ENCODE results near the gene CT45A3. TPM values are rescaled to one million over a fixed set of nuclear protein-coding genes. Genes with fewer than 3 reads are reported as not detected.
"Not testable (repeated sequence)": the region's sequence is repeated elsewhere in the genome, so short reads cannot be mapped to it uniquely, and the experiment has no call there.

CT45A3 gene, protein sequence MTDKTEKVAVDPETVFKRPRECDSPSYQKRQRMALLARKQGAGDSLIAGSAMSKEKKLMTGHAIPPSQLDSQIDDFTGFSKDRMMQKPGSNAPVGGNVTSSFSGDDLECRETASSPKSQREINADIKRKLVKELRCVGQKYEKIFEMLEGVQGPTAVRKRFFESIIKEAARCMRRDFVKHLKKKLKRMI
- polyA plus RNA-seq (ENCODE audit: insufficient read length in 4 of 4) = not detected

DNA sequence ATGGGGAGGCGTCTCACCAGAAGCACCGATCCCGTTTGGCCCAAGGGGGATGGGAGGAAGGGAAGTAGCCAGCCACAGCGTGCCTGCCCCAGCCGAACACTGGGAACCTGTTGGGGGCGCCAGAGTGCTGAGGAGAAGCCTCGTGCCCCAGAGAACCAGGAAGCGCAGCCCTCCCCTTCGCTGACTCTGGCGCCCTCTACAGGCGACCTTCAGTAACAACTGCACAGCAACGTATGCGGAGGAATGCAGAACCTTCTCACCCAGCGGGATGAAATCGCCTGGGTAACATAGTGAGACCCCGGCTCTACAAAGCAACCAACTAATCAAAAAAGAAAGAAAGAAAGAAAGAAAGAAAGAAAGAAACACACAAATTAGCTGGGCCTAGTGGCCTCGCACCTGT, at the start of gene CT45A3:
CT45A3 (minus strand) TSS at position 101 of the 400 bp plus-strand sequence. CDS start 3,747 bp downstream, outside the sequence.
- DNase-seq (ENCODE audit: low read depth in 4 of 4, low spot score in 3 of 4) = not testable (repeated sequence)

DNA sequence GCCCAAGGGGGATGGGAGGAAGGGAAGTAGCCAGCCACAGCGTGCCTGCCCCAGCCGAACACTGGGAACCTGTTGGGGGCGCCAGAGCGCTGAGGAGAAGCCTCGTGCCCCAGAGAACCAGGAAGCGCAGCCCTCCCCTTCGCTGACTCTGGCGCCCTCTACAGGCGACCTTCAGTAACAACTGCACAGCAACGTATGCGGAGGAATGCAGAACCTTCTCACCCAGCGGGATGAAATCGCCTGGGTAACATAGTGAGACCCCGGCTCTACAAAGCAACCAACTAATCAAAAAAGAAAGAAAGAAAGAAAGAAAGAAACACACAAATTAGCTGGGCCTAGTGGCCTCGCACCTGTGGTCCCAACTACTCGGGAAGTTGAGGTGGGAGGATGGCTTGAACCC, 34.7 kb upstream of the CT45A3 start, which contains the start of gene CT45A6:
CT45A6 (minus strand) TSS at position 101 of the 400 bp plus-strand sequence. CDS start 3,794 bp downstream, outside the sequence.
- not testable (repeated sequence) for DNase-seq (ENCODE audit: low read depth in 4 of 4, low spot score in 3 of 4)

DNA sequence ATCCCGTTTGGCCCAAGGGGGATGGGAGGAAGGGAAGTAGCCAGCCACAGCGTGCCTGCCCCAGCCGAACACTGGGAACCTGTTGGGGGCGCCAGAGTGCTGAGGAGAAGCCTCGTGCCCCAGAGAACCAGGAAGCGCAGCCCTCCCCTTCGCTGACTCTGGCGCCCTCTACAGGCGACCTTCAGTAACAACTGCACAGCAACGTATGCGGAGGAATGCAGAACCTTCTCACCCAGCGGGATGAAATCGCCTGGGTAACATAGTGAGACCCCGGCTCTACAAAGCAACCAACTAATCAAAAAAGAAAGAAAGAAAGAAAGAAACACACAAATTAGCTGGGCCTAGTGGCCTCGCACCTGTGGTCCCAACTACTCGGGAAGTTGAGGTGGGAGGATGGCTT, 17.4 kb upstream of the CT45A3 start, which contains the start of gene CT45A5:
CT45A5 (minus strand) TSS at position 101 of the 400 bp plus-strand sequence. CDS start 3,774 bp downstream, outside the sequence.
- DNase-seq (ENCODE audit: low read depth in 4 of 4, low spot score in 3 of 4) = not testable (repeated sequence)

DNA sequence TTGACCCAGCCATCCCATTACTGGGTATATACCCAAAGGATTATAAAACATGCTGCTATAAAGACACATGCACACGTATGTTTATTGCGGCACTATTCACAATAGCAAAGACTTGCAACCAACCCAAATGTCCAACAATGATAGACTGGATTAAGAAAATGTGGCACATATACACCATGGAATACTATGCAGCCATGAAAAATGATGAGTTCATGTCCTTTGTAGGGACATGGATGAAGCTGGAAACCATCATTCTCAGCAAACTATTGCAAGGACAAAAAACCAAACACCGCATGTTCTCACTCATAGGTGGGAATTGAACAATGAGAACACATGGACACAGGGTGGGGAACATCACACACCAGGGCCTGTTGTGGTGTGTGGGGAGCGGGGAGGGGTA, 23.3 kb downstream of the CT45A3 start:
- not testable (repeated sequence) for DNase-seq (ENCODE audit: low read depth in 4 of 4, low spot score in 3 of 4)

DNA sequence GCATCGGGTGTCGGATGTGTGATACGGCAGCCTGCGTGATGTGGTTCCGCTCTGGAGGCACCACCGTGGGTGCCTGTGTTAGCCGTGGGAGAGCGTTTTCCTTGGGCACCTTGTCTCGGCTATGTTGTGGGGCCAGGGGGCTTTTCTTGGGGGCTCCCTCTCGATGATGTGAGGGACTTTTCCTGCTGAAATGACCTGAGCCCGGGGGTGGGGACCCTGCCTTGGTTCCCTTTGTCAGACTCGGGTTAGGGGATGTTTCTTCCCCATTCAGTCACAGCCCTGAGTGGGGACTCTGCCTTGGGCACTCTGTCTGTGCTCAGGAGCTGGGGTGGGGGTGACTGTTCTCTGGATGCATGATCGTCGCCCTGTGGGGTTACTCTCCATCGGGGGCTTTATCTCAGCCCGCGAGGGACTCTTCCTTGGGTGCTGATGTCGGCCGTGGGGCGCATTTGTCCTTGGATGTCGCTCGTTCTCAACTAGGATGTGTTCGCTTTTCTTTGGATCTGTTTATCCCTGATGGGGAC, 26.7 kb downstream of the CT45A3 start:
- DNase-seq (ENCODE audit: low read depth in 4 of 4, low spot score in 3 of 4) = no peak

DNA sequence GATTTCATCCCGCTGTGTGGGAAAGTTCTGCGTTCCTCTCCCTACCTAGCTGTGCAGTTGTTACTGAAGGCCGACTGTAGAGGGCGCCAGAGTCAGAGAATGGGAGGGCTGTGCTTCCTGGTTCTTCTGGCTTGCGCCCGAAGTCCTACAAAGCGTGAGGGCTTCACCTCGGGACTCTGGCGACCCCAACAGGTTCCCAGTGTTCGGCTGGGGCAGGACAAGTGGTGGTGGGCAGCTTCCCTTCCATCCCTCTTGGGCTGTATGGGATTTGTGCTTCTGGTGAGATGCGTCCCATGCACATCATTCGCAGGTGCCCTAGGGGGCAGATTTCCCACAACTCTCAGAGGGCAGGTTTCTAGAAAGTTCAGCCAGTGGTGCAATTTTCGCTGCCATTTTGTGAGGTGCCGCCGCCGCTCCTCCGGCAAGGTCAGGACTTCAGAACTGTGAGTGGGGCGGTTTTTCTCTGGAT, 27.3 kb downstream of the CT45A3 start:
- DNase-seq (ENCODE audit: low read depth in 4 of 4, low spot score in 3 of 4) = peak in 1 of 4 donors; percentile 1

DNA sequence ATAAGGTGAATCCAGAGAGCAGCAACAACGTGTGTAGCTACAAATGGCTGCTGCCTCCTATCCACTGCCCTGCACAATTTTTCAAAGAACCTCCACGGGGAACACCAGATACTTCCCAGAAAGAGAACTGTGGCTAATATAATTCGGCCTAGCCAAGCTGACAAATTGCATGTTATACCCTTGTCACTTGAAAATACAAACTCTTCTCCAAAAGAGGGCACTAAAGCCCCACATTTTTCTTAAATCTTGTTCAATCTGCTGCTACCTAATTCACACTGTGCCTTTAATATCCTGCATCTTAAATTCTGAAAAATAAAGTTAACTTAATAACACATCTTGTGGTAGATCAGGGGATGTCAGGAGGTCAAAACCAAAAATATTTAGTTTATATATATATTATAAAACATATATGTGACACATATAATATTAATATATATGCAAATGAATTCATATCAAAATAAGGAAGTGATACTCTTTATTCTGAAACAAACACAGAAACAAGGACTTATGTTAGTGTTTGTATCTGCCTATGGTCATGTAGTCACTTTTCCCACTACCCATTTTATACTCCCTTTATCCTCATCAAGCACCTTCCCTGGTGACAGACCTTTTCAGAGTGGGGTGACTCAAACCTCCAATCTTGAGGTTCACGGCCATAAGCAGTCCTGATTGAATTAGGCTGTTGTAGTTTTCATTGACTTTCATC, 30.5 kb downstream of the CT45A3 start:
- no peak for DNase-seq (ENCODE audit: low read depth in 4 of 4, low spot score in 3 of 4)

DNA sequence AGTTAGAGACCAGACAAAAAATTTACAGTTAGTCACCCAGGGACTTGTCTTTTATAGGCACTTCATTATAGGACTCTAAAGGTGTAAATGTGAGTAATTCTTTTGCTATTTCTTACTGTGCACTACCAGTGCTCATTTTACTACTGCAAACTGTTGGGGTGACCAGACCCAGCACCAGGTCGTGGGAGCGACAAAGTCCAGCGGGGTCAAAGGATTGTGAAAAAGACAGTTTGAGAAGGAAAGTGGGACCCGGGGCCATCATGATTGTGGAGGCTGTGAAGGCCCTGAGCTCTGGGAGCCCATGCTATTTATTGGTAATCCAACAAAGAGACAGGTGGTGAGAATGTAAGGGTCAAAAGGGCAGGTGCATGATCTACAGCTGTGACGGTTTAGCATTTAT, 33.3 kb downstream of the CT45A3 start:
- DNase-seq (ENCODE audit: low read depth in 4 of 4, low spot score in 3 of 4) = not testable (repeated sequence)

DNA sequence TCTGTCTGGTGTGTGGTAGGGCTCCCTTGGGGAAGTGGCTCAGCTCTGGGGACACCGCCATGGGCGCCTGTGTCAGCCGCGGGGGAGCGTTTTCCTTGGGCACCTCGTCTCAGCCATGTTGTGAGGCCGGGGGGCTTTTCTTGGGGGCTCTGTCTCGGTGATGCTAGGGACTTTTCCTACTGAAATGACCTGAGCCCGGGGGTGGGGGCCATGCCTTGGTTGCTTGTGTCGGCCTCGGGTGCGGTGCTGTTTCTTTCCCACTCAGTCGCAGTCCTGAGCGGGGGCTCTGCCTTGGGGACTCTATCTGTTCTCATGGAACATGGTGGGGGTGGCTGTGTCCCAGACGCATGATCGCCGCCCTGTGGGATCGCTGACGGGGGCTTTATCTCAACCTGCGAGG, 54.2 kb downstream of the CT45A3 start:
- DNase-seq (ENCODE audit: low read depth in 4 of 4, low spot score in 3 of 4) = no peak

DNA sequence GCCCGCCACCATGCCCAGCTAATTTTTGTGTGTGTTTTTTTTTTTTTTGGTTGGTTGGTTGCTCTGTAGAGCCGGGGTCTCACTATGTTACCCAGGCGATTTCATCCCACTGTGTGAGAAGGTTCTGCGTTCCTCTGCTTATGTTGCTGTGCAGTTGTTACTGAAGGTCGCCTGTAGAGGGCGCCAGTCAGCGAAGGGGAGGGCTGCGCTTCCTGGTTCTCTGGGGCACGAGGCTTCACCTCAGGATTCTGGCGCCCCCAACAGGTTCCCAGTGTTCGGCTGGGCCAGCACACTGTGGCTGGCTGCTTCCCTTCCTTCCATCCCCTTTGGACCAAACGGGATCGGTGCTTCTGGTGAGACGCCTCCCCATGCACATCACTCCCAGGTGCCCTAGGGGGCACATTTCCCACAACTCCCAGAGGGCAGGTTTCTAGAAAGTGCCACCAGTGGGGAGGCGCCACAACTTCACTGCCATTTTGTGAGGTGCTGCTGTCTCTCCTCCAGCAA, 54.8 kb downstream of the CT45A3 start, which contains the start of gene CT45A1:
CT45A1 (plus strand) TSS at position 457 of the 507 bp plus-strand sequence. CDS start 5,302 bp downstream, outside the sequence.
- not testable (repeated sequence) for DNase-seq (ENCODE audit: low read depth in 4 of 4, low spot score in 3 of 4)

Other genes with a start within 250 kb of the CT45A3 start
- gene INTS6L, start 247.5 kb downstream of the CT45A3 start, polyA plus RNA-seq (ENCODE audit: insufficient read length in 4 of 4) = 10 to 100 TPM; 21.2 to 35.4 (median 24.7) TPM
- gene CT45A1, start 54.6 kb downstream of the CT45A3 start, polyA plus RNA-seq (ENCODE audit: insufficient read length in 4 of 4) = not detected
- gene CT45A5, start 17.3 kb upstream of the CT45A3 start, polyA plus RNA-seq (ENCODE audit: insufficient read length in 4 of 4) = not detected
- not detected for gene CT45A6, start 34.6 kb upstream of the CT45A3 start, polyA plus RNA-seq (ENCODE audit: insufficient read length in 4 of 4)
- gene CT45A2, start 51.8 kb upstream of the CT45A3 start, polyA plus RNA-seq (ENCODE audit: insufficient read length in 4 of 4) = not detected
- gene CT45A7, start 69.1 kb upstream of the CT45A3 start, polyA plus RNA-seq (ENCODE audit: insufficient read length in 4 of 4) = under 1 TPM in 1 of 4 donors, not detected in 3; 0.29 TPM
- not detected for gene CT45A8, start 86.3 kb upstream of the CT45A3 start, polyA plus RNA-seq (ENCODE audit: insufficient read length in 4 of 4)
- gene CT45A9, start 103.6 kb upstream of the CT45A3 start, polyA plus RNA-seq (ENCODE audit: insufficient read length in 4 of 4) = not detected
- not detected for gene CT45A10, start 125.3 kb upstream of the CT45A3 start, polyA plus RNA-seq (ENCODE audit: insufficient read length in 4 of 4)
- gene SAGE1, start 125.5 kb upstream of the CT45A3 start, polyA plus RNA-seq (ENCODE audit: insufficient read length in 4 of 4) = not detected
- gene MMGT1, start 205.8 kb upstream of the CT45A3 start, polyA plus RNA-seq (ENCODE audit: insufficient read length in 4 of 4) = 10 to 100 TPM; 26.8 to 34.0 (median 28.6) TPM
- gene SLC9A6, start 217.2 kb upstream of the CT45A3 start, polyA plus RNA-seq (ENCODE audit: insufficient read length in 4 of 4) = 10 to 100 TPM; 11.8 to 18.3 (median 16.8) TPM